Right ventricle myocardium superior (tissue), 1 donor: ENCODE measurements around the gene KRT14. TPM values are rescaled to one million over a fixed set of nuclear protein-coding genes. Genes with fewer than 3 reads are reported as not detected.

Experiments used
- ATAC-seq: fragments of 200-7000 bp; cut with Tn5 transposase; one replicate; pipeline ENCODE4 v1.9.1; 2020; ENCODE audit warnings: mild to moderate bottlenecking; ENCODE audit not compliant: poor library complexity
- DNase-seq: peaks from one replicate; pipeline ENCODE4 v3.0.0-alpha.2; 2020
- intact Hi-C: fragments of 100-400 bp; cut with DNase I; formaldehyde crosslinking; loops from one replicate; pipeline ENCODE4 v1.11.2; 2022
- total RNA-seq: library from RNA; stranded (reverse); fragmentation: NEBNext Ultra II Directional; extraction: Animal tissue kit (Norgen Biotek cat#: 25700); gene quantifications from one replicate; pipeline ENCODE4 v1.2.1, GENCODE V29; 2021
- donor health status: DM: no; HTN: yes; CAD: no; lungs with severe emphysema.

KRT14 gene
- total RNA-seq, 1 donor from 2014 or later = not detected

- no peak for ATAC-seq
- intact Hi-C loops = loop anchor here (10.0 kb wide), 2 partner anchors 636 to 736 kb away; no protein-coding TSS in a partner anchor
- DNase-seq = no peak
Observed at GRCh38 chr17:41540921-41541625, 45.6 kb downstream of the KRT14 start.

- DNase-seq = no peak
- intact Hi-C loops = loop anchor here (10.0 kb wide), 2 partner anchors 635 to 735 kb away; no protein-coding TSS in a partner anchor
- ATAC-seq = no peak
Observed at GRCh38 chr17:41539979-41540701, 46.6 kb downstream of the KRT14 start.

GRCh38 chr17:41539071-41539492 is 47.6 kb downstream of the KRT14 start:
- ATAC-seq (no peak), DNase-seq (no peak)
- intact Hi-C loops = no loop called here

- no peak for ATAC-seq
- no peak for DNase-seq
- intact Hi-C loops = no loop called here
Observed at GRCh38 chr17:41538565-41538991, 48.1 kb downstream of the KRT14 start.

GRCh38 chr17:41537990-41538389 is 48.7 kb downstream of the KRT14 start:
- ATAC-seq (no peak), DNase-seq (no peak)
- intact Hi-C loops = no loop called here

- no peak for DNase-seq
- intact Hi-C loops = no loop called here
- no peak for ATAC-seq
Observed at GRCh38 chr17:41537614-41537954, 49.1 kb downstream of the KRT14 start.

GRCh38 chr17:41536741-41537613 is 49.7 kb downstream of the KRT14 start:
- ATAC-seq (no peak), DNase-seq (no peak)
- intact Hi-C loops = no loop called here

GRCh38 chr17:41535764-41536481 is 50.8 kb downstream of the KRT14 start:
- intact Hi-C loops = no loop called here
- DNase-seq (no peak), ATAC-seq (no peak)

GRCh38 chr17:41534899-41535546 is 51.7 kb downstream of the KRT14 start:
- DNase-seq (no peak), ATAC-seq (no peak)
- intact Hi-C loops = no loop called here

- no peak for ATAC-seq
- intact Hi-C loops = no loop called here
- no peak for DNase-seq
Observed at GRCh38 chr17:41533613-41534012, 53.1 kb downstream of the KRT14 start.

GRCh38 chr17:41532947-41533570 is 53.6 kb downstream of the KRT14 start:
- intact Hi-C loops = no loop called here
- no peak for ATAC-seq
- DNase-seq = no peak

Other genes starting within 250 kb of the KRT14 start
- not detected for gene KRT33A, start 236.1 kb downstream of the KRT14 start, total RNA-seq
- not detected for gene KRT33B, start 217.1 kb downstream of the KRT14 start, total RNA-seq
- not detected for gene KRT34, start 204.6 kb downstream of the KRT14 start, total RNA-seq
- not detected for gene KRT31, start 189.3 kb downstream of the KRT14 start, total RNA-seq
- not detected for gene KRT37, start 162.3 kb downstream of the KRT14 start, total RNA-seq
- not detected for gene KRT38, start 145.9 kb downstream of the KRT14 start, total RNA-seq
- gene KRT32, start 119.5 kb downstream of the KRT14 start, total RNA-seq = not detected
- gene KRT35, start 105.7 kb downstream of the KRT14 start, total RNA-seq = not detected
- gene KRT36, start 97.0 kb downstream of the KRT14 start, total RNA-seq = not detected
- gene KRT13, start 81.3 kb downstream of the KRT14 start, total RNA-seq = not detected
- not detected for gene KRT15, start 68.0 kb downstream of the KRT14 start, total RNA-seq
- 0.46 TPM for gene KRT19, start 58.6 kb downstream of the KRT14 start, total RNA-seq
- not detected for gene KRT9, start 14.8 kb downstream of the KRT14 start, total RNA-seq
- gene KRT16, start 25.9 kb upstream of the KRT14 start, total RNA-seq = not detected
- gene KRT17, start 37.7 kb upstream of the KRT14 start, total RNA-seq = not detected
- 1,143 TPM for gene EIF1, start 102.0 kb upstream of the KRT14 start, total RNA-seq
- gene GAST, start 125.4 kb upstream of the KRT14 start, total RNA-seq = not detected
- gene HAP1, start 147.7 kb upstream of the KRT14 start, total RNA-seq = not detected
- 195 TPM for gene JUP, start 199.8 kb upstream of the KRT14 start, total RNA-seq
- 6.7 TPM for gene P3H4, start 225.1 kb upstream of the KRT14 start, total RNA-seq
- 10.6 TPM for gene FKBP10, start 226.1 kb upstream of the KRT14 start, total RNA-seq
- gene NT5C3B, start 249.3 kb upstream of the KRT14 start, total RNA-seq = 14.7 TPM